HG02973 (cell line): ENCODE measurements around the gene DSG3.

Source experiments
- ATAC-seq: cut with Tn5 transposase; IDR thresholded peaks from one replicate; pipeline ENCODE4 v1.9.1; 2021; ENCODE audit warnings: moderate library complexity; ENCODE audit not compliant: unreplicated experiment

Gene DSG3

DNA sequence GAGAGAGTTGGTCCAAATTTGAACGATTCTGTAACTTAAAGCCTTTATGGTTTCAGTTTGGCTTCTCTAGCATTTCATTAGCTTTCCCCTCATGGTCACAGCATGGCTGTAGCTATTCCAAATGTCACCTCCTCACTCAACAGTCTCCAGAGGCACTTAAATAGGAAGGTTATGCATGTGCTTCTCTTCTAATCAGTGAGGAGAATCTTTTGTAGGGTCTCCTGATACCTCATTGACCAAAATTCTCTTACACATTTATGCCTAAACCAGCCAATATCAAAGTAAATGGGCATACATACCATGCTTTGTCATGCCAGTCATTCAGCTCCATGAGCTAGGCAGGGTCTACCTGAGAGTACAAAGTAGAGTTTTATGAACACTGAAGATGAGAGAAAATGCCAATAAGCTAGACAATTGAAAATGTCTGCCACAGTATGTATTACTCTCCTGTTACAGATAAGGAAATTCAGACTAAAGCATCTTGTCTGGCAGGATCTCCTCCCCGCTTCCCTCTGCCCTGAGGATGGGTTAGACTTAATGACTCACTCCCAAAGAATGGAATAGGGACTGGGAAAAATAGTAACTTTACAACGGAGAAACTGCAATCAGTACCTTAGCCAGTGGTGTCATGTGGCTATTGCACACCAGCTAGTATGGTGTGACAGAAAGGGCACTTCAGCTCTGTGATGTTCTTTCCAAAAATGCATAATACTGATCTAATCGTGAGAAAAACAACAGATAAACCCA, 65.8 kb downstream of the DSG3 start:
- no peak for ATAC-seq

DNA sequence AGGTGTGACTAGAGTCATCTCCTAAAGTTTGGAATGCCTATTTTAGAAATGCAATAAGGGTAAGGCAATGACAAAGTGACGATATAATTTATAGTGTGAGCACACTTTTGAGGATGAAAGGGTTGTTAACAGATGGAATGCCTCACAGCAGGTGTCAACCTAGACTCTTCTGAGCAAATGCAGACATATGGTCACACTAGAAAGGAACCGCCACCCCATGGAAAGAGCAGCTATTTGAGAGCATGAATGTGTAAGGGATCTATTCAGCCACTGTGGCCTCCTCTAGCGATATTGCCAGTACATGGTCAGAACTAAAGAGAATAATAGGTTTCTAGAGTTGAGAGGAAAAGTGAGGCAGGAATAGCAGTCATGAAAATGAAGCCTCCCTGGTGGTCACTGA, 68.9 kb downstream of the DSG3 start:
- ATAC-seq = no peak

DNA sequence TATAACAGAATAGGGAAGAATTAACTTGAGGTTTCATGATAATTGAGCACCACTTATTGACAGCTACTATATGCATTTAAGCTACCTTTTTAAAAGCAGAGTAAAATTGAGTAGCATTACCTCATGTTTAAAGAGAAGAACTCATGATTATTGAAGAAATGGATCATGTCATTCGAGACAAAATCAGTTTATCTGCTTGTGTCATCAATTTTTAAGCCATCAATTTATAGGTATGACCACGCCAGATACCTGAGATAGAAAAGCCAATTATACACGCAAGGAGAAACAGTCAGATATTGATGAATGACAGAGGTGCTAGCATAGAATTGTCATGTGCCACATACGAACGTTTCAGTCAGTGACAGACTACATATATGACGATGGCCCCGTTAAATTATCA, 78.8 kb downstream of the DSG3 start:
- no peak for ATAC-seq
